HepG2 (cell line): ENCODE measurements around the gene ACSL3.

ENCODE experiments used
- ARNT2 ChIP-seq: sonication (generic); formaldehyde crosslinking; IDR thresholded peaks from 2 replicates; pipeline ENCODE4 v1.8.0; 2022; ENCODE audit warnings: mild to moderate bottlenecking, low read depth, missing genetic modification reagents, moderate library complexity
- CC2D1A ChIP-seq: sonication (generic); formaldehyde crosslinking; IDR thresholded peaks from 2 replicates; pipeline ENCODE4 v1.8.1; 2023; ENCODE audit warnings: mild to moderate bottlenecking, missing genetic modification reagents
- CHD2 ChIP-seq: IDR thresholded peaks from 2 replicates; pipeline ENCODE4 v1.6.1; 2011; ENCODE audit warnings: low read depth, low read length, improper control_type of control experiment
- JARID2 ChIP-seq: sonication (generic); formaldehyde crosslinking; IDR thresholded peaks from 2 replicates; pipeline ENCODE4 v1.8.1; 2023; ENCODE audit warnings: missing genetic modification reagents, inconsistent platforms; ENCODE audit not compliant: insufficient replicate concordance
- MZF1 ChIP-seq: sonication (generic); formaldehyde crosslinking; IDR thresholded peaks from 2 replicates; pipeline ENCODE4 v1.8.1; 2023; ENCODE audit warnings: mild to moderate bottlenecking, missing genetic modification reagents, borderline replicate concordance
- NCOA1 ChIP-seq: sonication (generic); formaldehyde crosslinking; IDR thresholded peaks from 2 replicates; pipeline ENCODE4 v1.9.0; 2021; ENCODE audit warnings: missing genetic modification reagents
- TAF1 ChIP-seq: sonication (generic); formaldehyde crosslinking; IDR thresholded peaks from 2 replicates; pipeline ENCODE4 v1.4.0; 2020; ENCODE audit warnings: missing genetic modification reagents
- ZNF605 ChIP-seq: sonication (generic); formaldehyde crosslinking; IDR thresholded peaks from 2 replicates; pipeline ENCODE4 v1.8.0; 2022; ENCODE audit warnings: mild to moderate bottlenecking, missing genetic modification reagents
- ZNF629 ChIP-seq: sonication (generic); formaldehyde crosslinking; conservative IDR thresholded peaks from 2 replicates; pipeline ENCODE4 v1.5.0; 2020; ENCODE audit warnings: missing genetic modification reagents
- TF ChIP-seq, protein P1 (sequence below): IDR thresholded peaks from 2 replicates; pipeline ENCODE4 v1.6.1; 2016; ENCODE audit warnings: low read depth
- TF ChIP-seq, protein P2 (sequence below): sonication (generic); formaldehyde crosslinking; IDR thresholded peaks from 2 replicates; pipeline ENCODE4 v1.4.0; 2020; ENCODE audit warnings: missing genetic modification reagents, mild to moderate bottlenecking, borderline replicate concordance
- TF ChIP-seq, protein P3 (sequence below): sonication (generic); formaldehyde crosslinking; IDR thresholded peaks from 2 replicates; pipeline ENCODE4 v1.5.0; 2020; ENCODE audit warnings: mild to moderate bottlenecking, missing genetic modification reagents, moderate library complexity
- TF ChIP-seq, protein P4 (sequence below): IDR thresholded peaks from 2 replicates; pipeline ENCODE4 v1.6.1; 2016; ENCODE audit warnings: control low read depth
- TF ChIP-seq, protein P5 (sequence below): sonication (generic); formaldehyde crosslinking; IDR thresholded peaks from 2 replicates; pipeline ENCODE4 v1.4.0; 2020; ENCODE audit warnings: missing genetic modification reagents

DNA sequence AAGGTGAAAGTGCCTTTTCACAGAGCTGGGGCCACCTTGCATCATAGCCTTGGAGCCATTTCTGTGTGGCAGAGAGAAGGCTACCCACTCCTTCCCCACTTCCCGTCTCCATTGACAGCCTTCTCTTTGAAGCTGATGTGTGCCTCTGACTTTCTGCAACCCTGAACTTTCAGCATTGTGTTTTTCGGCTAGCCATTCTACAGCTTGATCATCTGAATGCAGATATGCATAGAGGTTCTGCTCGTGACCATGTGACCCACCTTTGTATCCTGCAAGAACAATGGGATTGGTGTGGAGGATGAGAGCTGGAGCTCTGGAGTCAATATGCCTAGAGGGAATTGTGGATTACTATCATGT is 122.1 kb downstream of the ACSL3 start:
- TF ChIP-seq, protein P1, sequence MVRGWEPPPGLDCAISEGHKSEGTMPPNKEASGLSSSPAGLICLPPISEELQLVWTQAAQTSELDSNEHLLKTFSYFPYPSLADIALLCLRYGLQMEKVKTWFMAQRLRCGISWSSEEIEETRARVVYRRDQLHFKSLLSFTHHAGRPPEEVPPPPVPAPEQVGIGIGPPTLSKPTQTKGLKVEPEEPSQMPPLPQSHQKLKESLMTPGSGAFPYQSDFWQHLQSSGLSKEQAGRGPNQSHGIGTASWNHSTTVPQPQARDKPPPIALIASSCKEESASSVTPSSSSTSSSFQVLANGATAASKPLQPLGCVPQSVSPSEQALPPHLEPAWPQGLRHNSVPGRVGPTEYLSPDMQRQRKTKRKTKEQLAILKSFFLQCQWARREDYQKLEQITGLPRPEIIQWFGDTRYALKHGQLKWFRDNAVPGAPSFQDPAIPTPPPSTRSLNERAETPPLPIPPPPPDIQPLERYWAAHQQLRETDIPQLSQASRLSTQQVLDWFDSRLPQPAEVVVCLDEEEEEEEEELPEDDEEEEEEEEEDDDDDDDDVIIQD (CRISPR knock-in tag) = no peak
- TF ChIP-seq, protein P2, sequence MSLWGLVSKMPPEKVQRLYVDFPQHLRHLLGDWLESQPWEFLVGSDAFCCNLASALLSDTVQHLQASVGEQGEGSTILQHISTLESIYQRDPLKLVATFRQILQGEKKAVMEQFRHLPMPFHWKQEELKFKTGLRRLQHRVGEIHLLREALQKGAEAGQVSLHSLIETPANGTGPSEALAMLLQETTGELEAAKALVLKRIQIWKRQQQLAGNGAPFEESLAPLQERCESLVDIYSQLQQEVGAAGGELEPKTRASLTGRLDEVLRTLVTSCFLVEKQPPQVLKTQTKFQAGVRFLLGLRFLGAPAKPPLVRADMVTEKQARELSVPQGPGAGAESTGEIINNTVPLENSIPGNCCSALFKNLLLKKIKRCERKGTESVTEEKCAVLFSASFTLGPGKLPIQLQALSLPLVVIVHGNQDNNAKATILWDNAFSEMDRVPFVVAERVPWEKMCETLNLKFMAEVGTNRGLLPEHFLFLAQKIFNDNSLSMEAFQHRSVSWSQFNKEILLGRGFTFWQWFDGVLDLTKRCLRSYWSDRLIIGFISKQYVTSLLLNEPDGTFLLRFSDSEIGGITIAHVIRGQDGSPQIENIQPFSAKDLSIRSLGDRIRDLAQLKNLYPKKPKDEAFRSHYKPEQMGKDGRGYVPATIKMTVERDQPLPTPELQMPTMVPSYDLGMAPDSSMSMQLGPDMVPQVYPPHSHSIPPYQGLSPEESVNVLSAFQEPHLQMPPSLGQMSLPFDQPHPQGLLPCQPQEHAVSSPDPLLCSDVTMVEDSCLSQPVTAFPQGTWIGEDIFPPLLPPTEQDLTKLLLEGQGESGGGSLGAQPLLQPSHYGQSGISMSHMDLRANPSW (CRISPR knock-in tag) = no peak
- TF ChIP-seq JARID2 (no peak), ARNT2 (CRISPR knock-in tag) (no peak), CHD2 (no peak), TAF1 (CRISPR knock-in tag) (no peak), CC2D1A (CRISPR knock-in tag) (no peak), MZF1 (CRISPR knock-in tag) (no peak), ZNF629 (CRISPR knock-in tag) (no peak), ZNF605 (CRISPR knock-in tag) (no peak), NCOA1 (no peak)
- TF ChIP-seq, protein P3, sequence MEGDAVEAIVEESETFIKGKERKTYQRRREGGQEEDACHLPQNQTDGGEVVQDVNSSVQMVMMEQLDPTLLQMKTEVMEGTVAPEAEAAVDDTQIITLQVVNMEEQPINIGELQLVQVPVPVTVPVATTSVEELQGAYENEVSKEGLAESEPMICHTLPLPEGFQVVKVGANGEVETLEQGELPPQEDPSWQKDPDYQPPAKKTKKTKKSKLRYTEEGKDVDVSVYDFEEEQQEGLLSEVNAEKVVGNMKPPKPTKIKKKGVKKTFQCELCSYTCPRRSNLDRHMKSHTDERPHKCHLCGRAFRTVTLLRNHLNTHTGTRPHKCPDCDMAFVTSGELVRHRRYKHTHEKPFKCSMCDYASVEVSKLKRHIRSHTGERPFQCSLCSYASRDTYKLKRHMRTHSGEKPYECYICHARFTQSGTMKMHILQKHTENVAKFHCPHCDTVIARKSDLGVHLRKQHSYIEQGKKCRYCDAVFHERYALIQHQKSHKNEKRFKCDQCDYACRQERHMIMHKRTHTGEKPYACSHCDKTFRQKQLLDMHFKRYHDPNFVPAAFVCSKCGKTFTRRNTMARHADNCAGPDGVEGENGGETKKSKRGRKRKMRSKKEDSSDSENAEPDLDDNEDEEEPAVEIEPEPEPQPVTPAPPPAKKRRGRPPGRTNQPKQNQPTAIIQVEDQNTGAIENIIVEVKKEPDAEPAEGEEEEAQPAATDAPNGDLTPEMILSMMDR (CRISPR knock-in tag) = no peak
- TF ChIP-seq, protein P4, sequence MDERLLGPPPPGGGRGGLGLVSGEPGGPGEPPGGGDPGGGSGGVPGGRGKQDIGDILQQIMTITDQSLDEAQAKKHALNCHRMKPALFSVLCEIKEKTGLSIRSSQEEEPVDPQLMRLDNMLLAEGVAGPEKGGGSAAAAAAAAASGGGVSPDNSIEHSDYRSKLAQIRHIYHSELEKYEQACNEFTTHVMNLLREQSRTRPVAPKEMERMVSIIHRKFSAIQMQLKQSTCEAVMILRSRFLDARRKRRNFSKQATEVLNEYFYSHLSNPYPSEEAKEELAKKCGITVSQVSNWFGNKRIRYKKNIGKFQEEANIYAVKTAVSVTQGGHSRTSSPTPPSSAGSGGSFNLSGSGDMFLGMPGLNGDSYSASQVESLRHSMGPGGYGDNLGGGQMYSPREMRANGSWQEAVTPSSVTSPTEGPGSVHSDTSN = no peak
- TF ChIP-seq, protein P5, sequence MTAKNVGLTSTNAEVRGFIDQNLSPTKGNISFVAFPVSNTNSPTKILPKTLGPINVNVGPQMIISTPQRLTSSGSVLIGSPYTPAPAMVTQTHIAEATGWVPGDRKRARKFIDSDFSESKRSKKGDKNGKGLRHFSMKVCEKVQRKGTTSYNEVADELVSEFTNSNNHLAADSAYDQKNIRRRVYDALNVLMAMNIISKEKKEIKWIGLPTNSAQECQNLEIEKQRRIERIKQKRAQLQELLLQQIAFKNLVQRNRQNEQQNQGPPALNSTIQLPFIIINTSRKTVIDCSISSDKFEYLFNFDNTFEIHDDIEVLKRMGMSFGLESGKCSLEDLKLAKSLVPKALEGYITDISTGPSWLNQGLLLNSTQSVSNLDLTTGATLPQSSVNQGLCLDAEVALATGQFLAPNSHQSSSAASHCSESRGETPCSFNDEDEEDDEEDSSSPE (CRISPR knock-in tag) = no peak
